Measurements from ENCODE around the gene NRXN2. TPM values are rescaled to one million over a fixed set of nuclear protein-coding genes. Genes with fewer than 3 reads are reported as not detected.
A peak's percentile ranks its signal among the peaks of the same experiment; 100 is the strongest.

Gene NRXN2
- total and polyA plus RNA-seq, 4 donors = 2.6 to 35.9 (median 15.6) TPM

GRCh38 chr11:64580412-64580811 is 142.6 kb downstream of the NRXN2 start:
- intact Hi-C loops (cut with DNase I) = no loop called here
- Histone ChIP-seq H3K36me3 (ENCODE audit: control insufficient read depth in 1 of 2, insufficient read depth in 2 of 2, low read length in 1 of 2) (no peaks in the 10 kb centered on the region), H3K27me3 (ENCODE audit: control insufficient read depth in 1 of 2, insufficient read depth in 2 of 2, low read length in 1 of 2) (no peaks in the 10 kb centered on the region), H3K9me3 (ENCODE audit: control insufficient read depth, low read length) (no peaks in the 10 kb centered on the region), H3K4me1 (ENCODE audit: control insufficient read depth in 1 of 2, insufficient read depth in 2 of 2, low read length in 2 of 2) (no peaks in the 10 kb centered on the region), H3K27ac (ENCODE audit: low read depth in 1 of 2, low read length in 2 of 2) (no peak overlapping the region), H3K4me3 (ENCODE audit: low read length in 2 of 2) (no peak overlapping the region)
- DNase-seq (peak; percentile 37 to 74), ATAC-seq (ENCODE audit: low FRiP score) (no peak)
- WGBS, 2 donors = 3 to 5% methylated on average over 7 of the region's 7 CpGs

GRCh38 chr11:64577202-64577601 is 145.8 kb downstream of the NRXN2 start:
- ATAC-seq (ENCODE audit: low FRiP score) (no peak), DNase-seq (no peak)
- H3K27ac ChIP-seq (ENCODE audit: low read depth in 1 of 2, low read length in 2 of 2) = no peak overlapping the region
- no peaks in the 10 kb centered on the region for H3K4me1 ChIP-seq (ENCODE audit: control insufficient read depth in 1 of 2, insufficient read depth in 2 of 2, low read length in 2 of 2)
- H3K9me3 ChIP-seq (ENCODE audit: control insufficient read depth, low read length) = no peaks in the 10 kb centered on the region
- H3K27me3 ChIP-seq (ENCODE audit: control insufficient read depth in 1 of 2, insufficient read depth in 2 of 2, low read length in 1 of 2) = no peaks in the 10 kb centered on the region
- WGBS, 2 donors = 95 to 96% methylated on average over 6 of the region's 6 CpGs
- no peak overlapping the region for H3K4me3 ChIP-seq (ENCODE audit: low read length in 2 of 2)
- H3K36me3 ChIP-seq (ENCODE audit: control insufficient read depth in 1 of 2, insufficient read depth in 2 of 2, low read length in 1 of 2) = no peaks in the 10 kb centered on the region
- intact Hi-C loops (cut with DNase I) = no loop called here

GRCh38 chr11:64572143-64572542 is 150.9 kb downstream of the NRXN2 start:
- ATAC-seq (ENCODE audit: low FRiP score) (no peak), DNase-seq (no peak)
- Histone ChIP-seq H3K27ac (ENCODE audit: low read depth in 1 of 2, low read length in 2 of 2) (no peak overlapping the region), H3K27me3 (ENCODE audit: control insufficient read depth in 1 of 2, insufficient read depth in 2 of 2, low read length in 1 of 2) (no peaks in the 10 kb centered on the region), H3K36me3 (ENCODE audit: control insufficient read depth in 1 of 2, insufficient read depth in 2 of 2, low read length in 1 of 2) (no peaks in the 10 kb centered on the region), H3K9me3 (ENCODE audit: control insufficient read depth, low read length) (no peaks in the 10 kb centered on the region), H3K4me3 (ENCODE audit: low read length in 2 of 2) (no peak overlapping the region), H3K4me1 (ENCODE audit: control insufficient read depth in 1 of 2, insufficient read depth in 2 of 2, low read length in 2 of 2) (no peaks in the 10 kb centered on the region)
- intact Hi-C loops (cut with DNase I) = no loop called here
- 96 to 97% methylated on average over 8 of the region's 8 CpGs for WGBS, 2 donors

- intact Hi-C loops (cut with DNase I) = no loop called here
- H3K36me3 ChIP-seq (ENCODE audit: control insufficient read depth in 1 of 2, insufficient read depth in 2 of 2, low read length in 1 of 2) = no peaks in the 10 kb centered on the region
- H3K9me3 ChIP-seq (ENCODE audit: control insufficient read depth, low read length) = no peaks in the 10 kb centered on the region
- no peak overlapping the region for H3K4me3 ChIP-seq (ENCODE audit: low read length in 2 of 2)
- ATAC-seq (ENCODE audit: low FRiP score) = no peak
- H3K27me3 ChIP-seq (ENCODE audit: control insufficient read depth in 1 of 2, insufficient read depth in 2 of 2, low read length in 1 of 2) = no peaks in the 10 kb centered on the region
- DNase-seq = peak in 1 of 2 donors; percentile 45
- H3K4me1 ChIP-seq (ENCODE audit: control insufficient read depth in 1 of 2, insufficient read depth in 2 of 2, low read length in 2 of 2) = no peaks in the 10 kb centered on the region
- WGBS, 2 donors = 91 to 92% methylated on average over 22 of the region's 22 CpGs
- H3K27ac ChIP-seq (ENCODE audit: low read depth in 1 of 2, low read length in 2 of 2) = no peak overlapping the region
These were observed 151.4 kb downstream of the NRXN2 start for GRCh38 chr11:64571410-64572091.

DNA sequence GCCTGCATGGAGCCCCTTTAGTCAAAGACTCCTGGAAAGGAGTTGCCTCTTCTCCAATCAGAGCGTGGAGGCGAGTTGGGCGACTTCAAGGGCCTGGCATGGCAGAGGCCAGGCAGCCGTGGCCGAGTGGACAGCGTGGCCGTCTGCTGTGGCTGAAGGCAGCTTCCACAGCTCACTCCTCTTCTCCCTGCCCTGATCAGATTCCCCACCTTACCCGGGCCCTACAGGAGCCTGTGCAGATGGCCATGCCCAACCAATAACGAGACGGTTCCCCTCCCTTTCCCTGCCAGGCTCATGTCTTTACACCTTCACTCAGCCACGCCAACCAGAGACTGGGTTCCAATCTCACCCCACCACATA is 152.0 kb downstream of the NRXN2 start:
- DNase-seq (peak in 1 of 2 donors; percentile 30), ATAC-seq (ENCODE audit: low FRiP score) (no peak)
- Histone ChIP-seq H3K27ac (ENCODE audit: low read depth in 1 of 2, low read length in 2 of 2) (no peak overlapping the region), H3K27me3 (ENCODE audit: control insufficient read depth in 1 of 2, insufficient read depth in 2 of 2, low read length in 1 of 2) (no peaks in the 10 kb centered on the region), H3K36me3 (ENCODE audit: control insufficient read depth in 1 of 2, insufficient read depth in 2 of 2, low read length in 1 of 2) (no peaks in the 10 kb centered on the region), H3K9me3 (ENCODE audit: control insufficient read depth, low read length) (no peaks in the 10 kb centered on the region), H3K4me3 (ENCODE audit: low read length in 2 of 2) (no peak overlapping the region), H3K4me1 (ENCODE audit: control insufficient read depth in 1 of 2, insufficient read depth in 2 of 2, low read length in 2 of 2) (no peaks in the 10 kb centered on the region)
- intact Hi-C loops (cut with DNase I) = no loop called here
- WGBS, 2 donors = 95 to 96% methylated on average over 11 of the region's 11 CpGs

GRCh38 chr11:64570341-64570740 is 152.7 kb downstream of the NRXN2 start:
- Histone ChIP-seq H3K27ac (ENCODE audit: low read depth in 1 of 2, low read length in 2 of 2) (no peak overlapping the region), H3K9me3 (ENCODE audit: control insufficient read depth, low read length) (no peaks in the 10 kb centered on the region), H3K27me3 (ENCODE audit: control insufficient read depth in 1 of 2, insufficient read depth in 2 of 2, low read length in 1 of 2) (no peaks in the 10 kb centered on the region), H3K4me3 (ENCODE audit: low read length in 2 of 2) (no peak overlapping the region), H3K36me3 (ENCODE audit: control insufficient read depth in 1 of 2, insufficient read depth in 2 of 2, low read length in 1 of 2) (no peaks in the 10 kb centered on the region), H3K4me1 (ENCODE audit: control insufficient read depth in 1 of 2, insufficient read depth in 2 of 2, low read length in 2 of 2) (no peaks in the 10 kb centered on the region)
- DNase-seq (no peak), ATAC-seq (ENCODE audit: low FRiP score) (no peak)
- WGBS, 2 donors = 92% methylated on average over 3 of the region's 3 CpGs
- intact Hi-C loops (cut with DNase I) = no loop called here

DNA sequence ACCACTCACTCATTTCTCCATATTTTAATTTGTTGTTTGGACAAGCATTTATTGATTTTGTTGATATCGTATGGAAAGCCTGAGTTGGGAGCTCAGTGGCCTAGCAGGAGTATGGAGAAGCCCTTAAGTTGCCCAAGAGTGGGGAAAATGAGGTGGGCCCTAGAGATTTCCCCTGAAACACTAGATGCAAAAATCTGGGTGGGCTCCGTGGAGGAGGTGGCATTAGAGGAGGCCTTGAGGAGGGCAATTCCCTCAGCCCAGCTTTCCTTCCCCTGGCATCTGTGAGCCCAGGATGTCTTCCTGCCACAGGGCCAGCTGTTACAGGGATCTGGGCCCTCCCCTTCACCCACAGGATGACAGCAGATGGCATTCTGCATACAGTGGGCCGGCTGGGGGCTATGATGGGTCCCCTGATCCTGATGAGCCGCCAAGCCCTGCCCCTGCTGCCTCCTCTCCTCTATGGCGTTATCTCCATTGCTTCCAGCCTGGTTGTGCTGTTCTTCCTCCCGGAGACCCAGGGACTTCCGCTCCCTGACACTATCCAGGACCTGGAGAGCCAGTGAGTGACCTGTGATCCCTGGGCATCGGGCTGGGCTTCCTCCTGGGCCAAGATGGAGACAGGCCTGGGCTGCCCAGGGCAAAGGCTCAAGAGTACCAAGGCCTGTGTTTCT is 153.6 kb downstream of the NRXN2 start:
- no peaks in the 10 kb centered on the region for H3K36me3 ChIP-seq (ENCODE audit: control insufficient read depth in 1 of 2, insufficient read depth in 2 of 2, low read length in 1 of 2)
- no peaks in the 10 kb centered on the region for H3K27me3 ChIP-seq (ENCODE audit: control insufficient read depth in 1 of 2, insufficient read depth in 2 of 2, low read length in 1 of 2)
- H3K27ac ChIP-seq (ENCODE audit: low read depth in 1 of 2, low read length in 2 of 2) = no peak overlapping the region
- H3K4me3 ChIP-seq (ENCODE audit: low read length in 2 of 2) = no peak overlapping the region
- no peaks in the 10 kb centered on the region for H3K9me3 ChIP-seq (ENCODE audit: control insufficient read depth, low read length)
- 95 to 96% methylated on average over 8 of the region's 8 CpGs for WGBS, 2 donors
- ATAC-seq (ENCODE audit: low FRiP score) = no peak
- intact Hi-C loops (cut with DNase I) = no loop called here
- DNase-seq = peak; percentile 34 to 47
- H3K4me1 ChIP-seq (ENCODE audit: control insufficient read depth in 1 of 2, insufficient read depth in 2 of 2, low read length in 2 of 2) = no peaks in the 10 kb centered on the region

DNA sequence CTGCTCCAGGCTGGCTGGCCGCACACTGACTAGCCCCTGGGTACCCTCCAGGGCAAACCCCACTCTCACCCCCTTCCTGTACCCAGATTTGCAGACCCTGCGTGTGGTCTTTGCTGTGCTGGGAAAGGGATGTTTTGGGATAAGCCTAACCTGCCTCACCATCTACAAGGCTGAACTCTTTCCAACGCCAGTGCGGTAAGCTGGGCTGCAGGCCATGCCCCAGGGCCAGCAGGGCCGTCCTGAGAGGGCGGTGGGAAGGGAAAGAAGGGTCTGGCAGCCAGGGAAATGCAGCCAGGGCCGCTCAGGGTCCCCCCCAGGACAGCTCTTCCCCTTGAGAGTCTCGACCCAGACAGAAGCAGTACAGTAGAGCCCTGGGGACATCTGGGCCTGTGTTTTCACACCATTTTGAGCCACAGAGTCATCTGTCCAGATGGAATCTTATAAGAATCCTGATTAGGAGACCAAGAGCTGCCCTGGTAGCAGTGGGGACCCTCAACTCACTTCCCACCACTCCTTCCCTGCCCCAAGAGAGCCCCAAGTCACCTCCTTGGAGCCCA is 154.3 kb downstream of the NRXN2 start:
- DNase-seq = no peak
- no peak for ATAC-seq (ENCODE audit: low FRiP score)
- Histone ChIP-seq H3K36me3 (ENCODE audit: control insufficient read depth in 1 of 2, insufficient read depth in 2 of 2, low read length in 1 of 2) (no peaks in the 10 kb centered on the region), H3K4me3 (ENCODE audit: low read length in 2 of 2) (no peak overlapping the region), H3K27me3 (ENCODE audit: control insufficient read depth in 1 of 2, insufficient read depth in 2 of 2, low read length in 1 of 2) (no peaks in the 10 kb centered on the region), H3K4me1 (ENCODE audit: control insufficient read depth in 1 of 2, insufficient read depth in 2 of 2, low read length in 2 of 2) (no peaks in the 10 kb centered on the region), H3K27ac (ENCODE audit: low read depth in 1 of 2, low read length in 2 of 2) (no peak overlapping the region), H3K9me3 (ENCODE audit: control insufficient read depth, low read length) (no peaks in the 10 kb centered on the region)
- 79 to 82% methylated on average over 8 of the region's 8 CpGs for WGBS, 2 donors
- intact Hi-C loops (cut with DNase I) = no loop called here

- peak in 1 of 2 donors; percentile 43 for DNase-seq
- 83 to 85% methylated on average over 34 of the region's 34 CpGs for WGBS, 2 donors
- H3K4me1 ChIP-seq (ENCODE audit: control insufficient read depth in 1 of 2, insufficient read depth in 2 of 2, low read length in 2 of 2) = no peaks in the 10 kb centered on the region
- no peaks in the 10 kb centered on the region for H3K9me3 ChIP-seq (ENCODE audit: control insufficient read depth, low read length)
- intact Hi-C loops (cut with DNase I) = no loop called here
- no peak for ATAC-seq (ENCODE audit: low FRiP score)
- H3K4me3 ChIP-seq (ENCODE audit: low read length in 2 of 2) = no peak overlapping the region
- H3K27me3 ChIP-seq (ENCODE audit: control insufficient read depth in 1 of 2, insufficient read depth in 2 of 2, low read length in 1 of 2) = no peaks in the 10 kb centered on the region
- H3K36me3 ChIP-seq (ENCODE audit: control insufficient read depth in 1 of 2, insufficient read depth in 2 of 2, low read length in 1 of 2) = no peaks in the 10 kb centered on the region
- H3K27ac ChIP-seq (ENCODE audit: low read depth in 1 of 2, low read length in 2 of 2) = no peak overlapping the region
These were observed 154.9 kb downstream of the NRXN2 start for GRCh38 chr11:64568041-64568571.
